Epithelial cell of prostate (primary cell): ENCODE measurements around the gene GNB1.

Source experiments
- DNase-seq: peaks from one replicate; pipeline ENCODE4 v3.0.0-alpha.2; 2011; ENCODE audit warnings: low read depth, low spot score
- H3K27ac ChIP-seq: fragments of 450-650 bp; 2 replicates; pipeline ENCODE4 v1.5.1; 2017; ENCODE audit warnings: mild to moderate bottlenecking

The GNB1 gene

DNA sequence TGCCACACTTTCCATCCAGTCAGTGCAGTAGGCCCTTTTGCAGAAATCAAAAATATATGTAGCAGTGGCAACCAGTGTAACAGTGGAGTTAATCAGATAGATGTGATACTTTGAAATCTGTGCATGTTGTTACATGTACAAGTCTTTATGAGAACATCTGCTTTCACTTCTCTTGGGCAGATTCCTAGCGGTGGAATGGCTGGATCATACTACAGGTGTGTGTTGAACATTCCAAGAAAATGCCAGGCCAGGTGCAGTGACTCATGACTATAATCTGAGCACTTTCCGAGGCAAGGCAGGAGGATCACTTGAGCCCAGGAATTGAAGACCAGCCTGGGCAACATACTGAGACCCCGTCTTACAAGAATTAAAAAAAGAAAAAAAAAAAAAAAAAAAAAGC, 55.3 kb downstream of the GNB1 start:
- peak; percentile 74 for DNase-seq
- peak overlapping the region; percentile 35 for H3K27ac ChIP-seq

DNA sequence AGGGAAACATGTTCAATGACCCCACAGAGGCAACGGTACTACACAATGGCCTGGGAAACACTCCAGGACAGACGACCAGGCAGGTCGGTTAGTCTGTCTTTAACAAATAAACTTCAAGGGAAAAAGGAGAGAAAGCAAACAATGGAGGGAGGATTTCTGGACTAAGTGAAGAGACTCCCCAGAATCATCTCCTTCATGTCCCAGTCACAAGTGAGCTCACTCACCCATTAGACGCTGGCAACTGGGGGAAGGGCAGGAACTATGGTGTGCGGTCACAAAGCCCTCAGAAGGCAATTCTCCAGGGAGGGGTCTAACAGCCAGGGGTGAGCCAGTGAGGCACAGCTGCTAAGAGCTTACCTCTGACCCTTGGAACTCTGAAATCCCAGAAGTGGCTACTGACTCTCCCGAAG, 57.0 kb downstream of the GNB1 start:
- no peak for DNase-seq
- H3K27ac ChIP-seq = peak overlapping the region; percentile 1

DNA sequence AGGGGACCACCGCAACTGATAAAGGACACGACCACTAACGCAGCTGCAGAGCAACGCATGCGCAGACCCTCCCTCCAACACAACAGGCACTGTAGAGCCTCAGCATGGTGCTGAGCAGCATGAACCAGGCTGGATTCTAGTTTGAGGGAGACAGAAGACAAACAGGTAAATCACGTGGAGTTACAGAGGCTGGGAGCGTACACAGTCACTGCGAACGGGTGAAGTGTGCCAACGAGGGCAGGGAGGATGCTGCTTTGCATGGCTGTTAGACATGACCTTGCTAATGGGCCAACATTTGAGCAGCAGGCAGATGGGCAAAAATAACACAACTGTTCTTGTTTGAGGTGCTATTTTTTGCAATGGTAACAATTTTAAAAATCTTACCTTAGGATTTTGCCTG, 57.4 kb downstream of the GNB1 start:
- H3K27ac ChIP-seq = peak overlapping the region; percentile 1
- no peak for DNase-seq

DNA sequence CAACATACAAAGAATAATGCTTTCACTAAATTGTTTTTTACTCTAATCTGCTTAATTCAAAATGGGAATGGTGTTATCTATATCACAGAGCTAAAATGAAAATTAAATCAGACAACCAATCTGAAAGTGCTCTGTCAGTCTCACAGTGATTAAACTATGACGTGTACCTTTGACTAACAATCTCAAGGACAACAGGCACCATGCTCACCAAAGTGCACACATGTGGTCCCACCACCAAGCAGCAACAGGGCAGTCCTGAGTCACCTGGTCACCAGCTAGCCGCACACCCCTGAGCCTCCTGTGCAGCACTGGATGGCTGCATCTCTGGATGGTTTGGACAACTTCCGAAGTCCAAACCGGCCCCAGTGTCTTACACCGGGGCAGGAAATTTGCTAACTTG, 58.1 kb downstream of the GNB1 start:
- H3K27ac ChIP-seq = no peak overlapping the region
- no peak for DNase-seq

DNA sequence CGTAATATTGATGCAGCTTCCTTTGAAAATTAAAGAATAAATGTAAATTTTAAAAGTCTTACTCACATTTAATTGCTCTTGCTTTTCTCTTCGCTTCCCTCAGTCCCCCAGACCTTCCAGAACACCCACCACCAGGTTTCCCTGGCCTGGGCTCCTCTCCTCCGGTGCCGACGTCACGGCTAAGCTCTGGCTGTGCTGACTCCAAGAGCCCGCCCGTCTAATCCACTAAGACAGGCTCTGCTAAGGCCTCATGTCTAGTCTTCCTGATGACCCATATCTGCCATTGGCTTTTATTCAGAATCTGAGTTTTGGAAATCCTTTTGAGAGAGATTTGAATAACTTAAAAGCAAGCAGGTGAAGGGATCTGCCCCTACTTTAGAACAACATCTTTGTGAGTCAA, 58.7 kb downstream of the GNB1 start:
- DNase-seq = no peak
- H3K27ac ChIP-seq = no peak overlapping the region

DNA sequence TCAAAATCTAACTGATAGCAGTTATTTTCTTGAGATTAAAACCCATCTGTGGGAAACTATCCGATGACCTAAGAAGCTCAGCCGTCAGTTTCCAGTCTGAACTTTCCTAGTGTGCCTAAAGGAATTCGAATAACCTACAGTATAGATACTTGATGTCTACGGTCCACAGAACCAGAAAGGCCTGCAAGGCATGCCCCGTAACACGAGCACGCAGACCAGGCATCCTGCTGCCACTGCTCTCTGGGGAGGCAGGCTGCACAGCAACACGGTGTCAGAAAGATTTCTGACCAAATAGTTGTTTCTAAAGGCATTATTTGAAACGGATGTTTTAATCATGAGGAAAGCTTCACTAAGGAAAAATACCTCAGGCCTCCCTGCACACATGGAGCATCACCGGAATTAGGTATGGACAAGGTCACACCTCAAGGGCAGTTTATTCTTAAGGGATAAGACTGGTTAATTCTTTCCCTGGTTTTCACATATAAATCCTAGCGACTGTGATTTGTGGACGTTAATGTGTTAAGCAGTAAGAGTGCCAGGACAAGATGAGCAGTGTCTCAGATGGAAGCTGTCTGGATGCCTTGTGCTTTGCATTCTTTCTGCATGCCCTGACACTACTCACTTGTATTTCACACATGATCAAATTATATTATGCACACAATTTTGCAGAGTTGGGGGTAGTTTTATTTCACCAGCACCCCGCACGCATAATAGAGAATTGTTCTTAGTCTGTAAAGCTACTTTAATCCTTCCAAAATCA, 63.6 kb downstream of the GNB1 start:
- DNase-seq = no peak
- H3K27ac ChIP-seq = no peak overlapping the region

DNA sequence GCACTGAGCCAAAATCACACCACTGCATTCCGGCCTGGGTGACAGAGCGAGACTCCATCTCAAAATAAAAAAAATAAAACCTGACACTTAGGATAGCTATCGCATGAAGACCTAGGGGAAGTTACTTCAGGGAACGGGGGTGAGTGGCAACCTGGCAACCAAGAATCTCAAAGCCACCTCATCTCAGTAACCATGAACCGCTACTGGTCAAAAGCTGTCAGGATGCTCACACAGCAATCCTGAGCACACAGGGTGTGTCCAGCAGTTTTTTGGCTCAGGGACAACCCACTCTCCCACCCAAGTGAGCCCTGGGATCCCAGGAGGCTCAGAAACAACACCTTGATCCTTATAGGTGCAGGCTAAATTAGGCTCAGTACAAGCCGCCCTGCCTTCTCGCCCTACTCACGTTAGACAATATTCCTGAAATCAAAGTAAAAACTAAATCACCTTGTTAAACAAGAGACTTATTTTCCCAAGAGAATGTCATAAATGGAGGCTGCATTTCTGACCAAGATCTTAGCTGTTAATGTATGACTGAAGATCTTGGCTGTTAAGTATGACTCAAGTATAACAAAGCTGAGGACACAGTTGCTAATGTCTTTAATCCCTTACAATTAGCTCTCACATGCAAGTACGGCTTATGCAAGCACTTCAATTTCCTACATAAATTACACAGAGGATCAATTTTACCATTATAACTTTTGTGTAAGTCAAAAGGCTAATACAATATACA, 64.4 kb downstream of the GNB1 start:
- H3K27ac ChIP-seq = no peak overlapping the region
- no peak for DNase-seq

DNA sequence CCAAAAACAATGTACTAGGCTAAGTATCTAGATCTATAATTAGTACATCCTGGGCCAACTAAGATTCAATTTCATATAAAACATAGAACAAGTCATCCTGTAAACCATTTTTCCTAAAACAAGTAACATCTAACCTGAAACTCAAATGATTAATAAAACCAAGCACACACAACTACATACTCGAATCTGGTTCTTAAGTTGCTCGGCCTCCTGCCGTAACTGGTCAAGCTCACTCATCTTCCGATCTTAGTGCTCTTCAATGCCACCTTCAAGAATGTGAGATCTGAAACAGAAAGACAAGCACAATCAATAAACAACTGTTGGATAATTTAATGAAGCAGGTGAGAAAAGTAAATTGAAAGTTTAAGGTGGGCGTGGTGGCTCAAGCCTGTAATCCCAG, 65.7 kb downstream of the GNB1 start:
- H3K27ac ChIP-seq = no peak overlapping the region
- no peak for DNase-seq

DNA sequence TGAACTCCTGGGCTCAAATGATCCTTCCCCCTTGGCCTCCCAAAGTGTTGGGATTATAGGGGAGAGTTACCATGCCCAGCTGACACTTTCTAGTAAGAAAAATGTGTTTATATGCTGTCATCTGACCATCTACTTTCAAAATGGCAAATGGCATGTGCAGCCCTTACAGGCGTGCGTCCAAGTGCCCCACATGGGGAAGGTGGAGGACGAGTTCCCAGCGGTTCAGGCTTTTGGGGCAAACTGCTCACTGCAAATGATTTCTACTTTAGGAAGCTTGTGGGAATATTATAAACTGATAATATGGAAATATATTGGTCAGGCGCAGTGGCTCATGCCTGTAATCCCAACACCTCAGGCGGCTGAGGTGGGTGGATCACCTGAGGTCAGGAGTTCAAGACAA, 71.1 kb downstream of the GNB1 start:
- no peak overlapping the region for H3K27ac ChIP-seq
- DNase-seq = no peak

DNA sequence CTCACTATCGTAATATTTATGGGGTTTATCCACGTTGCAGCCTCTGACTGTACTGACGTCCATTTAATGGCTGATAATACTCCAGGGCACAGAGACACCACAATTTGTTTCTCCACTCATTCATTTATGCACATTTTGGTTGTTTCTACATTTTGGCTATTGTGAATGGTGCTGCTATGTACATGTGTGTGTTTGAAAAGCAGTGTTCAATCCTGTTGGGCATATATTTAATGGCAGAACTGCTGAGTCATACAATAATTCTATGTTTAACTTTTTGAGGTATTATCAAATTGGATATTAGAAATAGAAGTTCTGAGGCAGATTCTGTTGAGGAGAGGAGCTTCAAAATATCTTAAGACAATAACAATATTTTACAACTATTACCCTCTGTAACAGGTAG, 73.7 kb downstream of the GNB1 start:
- no peak overlapping the region for H3K27ac ChIP-seq
- no peak for DNase-seq

DNA sequence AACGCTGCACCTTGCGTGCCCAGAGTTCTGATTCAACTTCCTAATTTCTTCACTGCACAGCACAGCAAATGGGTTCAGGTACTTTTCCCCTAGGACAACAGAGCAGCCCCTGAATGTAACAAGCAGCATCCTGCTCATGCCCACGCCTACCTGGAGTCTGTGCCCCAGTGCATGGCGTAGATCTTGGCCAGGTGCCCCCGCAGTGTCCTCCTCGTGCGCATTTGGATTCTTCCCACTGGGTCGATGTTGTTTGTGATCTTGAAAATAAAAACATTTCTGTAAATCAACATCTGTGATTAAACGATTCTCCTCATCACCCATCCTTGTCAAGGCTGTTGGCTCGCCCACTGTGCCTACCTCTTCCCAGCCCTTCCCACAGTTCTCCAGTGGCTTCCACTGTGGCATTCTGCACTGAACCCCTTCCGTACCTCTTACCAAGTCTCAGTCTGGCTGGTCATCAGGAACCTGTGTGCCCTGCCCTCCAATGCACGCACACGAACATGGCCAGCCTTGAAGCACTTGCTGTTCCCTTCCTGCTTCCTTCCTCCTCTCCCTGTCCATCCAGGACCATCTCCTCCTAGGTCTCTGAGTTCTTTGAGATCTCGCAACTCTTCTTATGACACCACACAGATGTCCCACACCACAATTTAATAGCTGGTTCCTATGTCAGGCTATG, 75.1 kb downstream of the GNB1 start:
- no peak for DNase-seq
- H3K27ac ChIP-seq = no peak overlapping the region

DNA sequence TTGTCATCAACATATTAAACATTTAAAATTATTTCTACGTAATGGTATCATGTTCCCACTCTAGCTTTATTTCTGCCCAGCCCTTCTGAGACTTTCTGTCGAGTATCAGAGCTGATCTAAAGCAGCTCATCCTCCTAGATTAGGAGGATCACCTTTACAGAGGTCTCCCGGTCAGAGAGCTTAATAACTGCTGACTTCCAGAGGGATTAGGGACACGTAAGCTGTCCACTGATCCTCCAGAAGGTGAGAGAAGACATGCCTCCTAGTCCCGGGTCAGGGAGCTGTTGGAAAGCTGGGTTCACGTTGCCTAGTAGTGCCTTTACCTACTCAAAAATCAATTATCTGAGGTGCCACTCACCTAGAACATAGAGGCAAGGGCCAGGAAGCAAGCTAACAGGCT, 81.4 kb downstream of the GNB1 start:
- H3K27ac ChIP-seq = no peak overlapping the region
- no peak for DNase-seq

DNA sequence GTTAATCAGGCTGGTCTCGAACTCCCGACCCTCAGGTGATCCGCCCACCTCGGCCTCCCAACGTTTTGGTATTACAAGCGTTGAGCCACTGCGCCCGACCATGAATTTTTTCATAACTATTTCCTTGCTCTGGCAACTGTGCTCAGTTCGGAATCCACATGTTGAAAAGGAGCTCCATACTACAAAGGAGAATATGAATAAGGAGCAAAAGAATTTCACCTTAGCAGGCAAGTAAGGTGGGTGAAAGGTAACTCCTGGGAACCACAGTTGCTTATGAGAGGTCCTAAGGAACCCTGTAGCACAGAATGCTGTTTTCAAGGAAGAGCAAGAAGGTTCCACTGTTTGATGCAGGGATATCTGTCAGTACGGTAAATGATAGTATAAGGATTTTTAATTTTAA, 82.7 kb downstream of the GNB1 start:
- no peak overlapping the region for H3K27ac ChIP-seq
- no peak for DNase-seq

DNA sequence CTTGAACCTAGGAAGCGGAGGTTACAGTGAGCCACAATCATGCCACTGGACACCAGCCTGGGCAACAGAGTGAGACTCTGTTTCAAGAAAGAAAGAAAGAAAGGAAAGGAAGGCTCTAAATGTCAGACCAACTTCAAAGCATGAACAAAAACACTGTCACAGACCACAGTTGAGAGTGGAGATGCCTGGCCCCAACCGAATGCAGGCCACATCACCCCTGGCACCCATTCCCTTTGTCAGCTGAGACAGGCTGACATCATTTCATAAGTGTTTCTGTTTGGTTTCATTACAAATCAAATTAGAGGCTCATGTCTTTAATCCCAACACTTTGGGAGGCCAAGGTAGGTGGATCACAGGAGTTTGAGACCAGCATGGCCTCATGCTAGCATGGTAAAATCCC, 84.0 kb downstream of the GNB1 start:
- no peak overlapping the region for H3K27ac ChIP-seq
- no peak for DNase-seq

DNA sequence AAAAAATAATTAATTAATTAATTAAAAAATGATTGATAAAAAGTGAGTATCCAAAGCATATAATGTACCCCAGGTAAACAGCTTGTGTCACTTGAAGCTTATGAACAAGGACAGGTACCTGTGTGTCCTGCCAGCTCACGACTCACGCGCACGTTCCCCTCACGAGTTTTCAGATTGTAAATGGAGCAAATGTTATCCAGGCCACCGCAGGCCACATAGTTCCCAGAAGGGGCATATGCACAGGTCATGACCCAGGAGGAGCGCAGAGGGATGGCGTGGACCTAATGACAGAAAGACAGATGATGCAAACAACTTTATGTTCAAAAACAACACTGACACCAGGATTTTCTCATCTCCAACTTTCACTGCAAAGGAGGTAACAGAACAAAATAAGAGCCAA, 86.6 kb downstream of the GNB1 start:
- H3K27ac ChIP-seq = no peak overlapping the region
- no peak for DNase-seq

DNA sequence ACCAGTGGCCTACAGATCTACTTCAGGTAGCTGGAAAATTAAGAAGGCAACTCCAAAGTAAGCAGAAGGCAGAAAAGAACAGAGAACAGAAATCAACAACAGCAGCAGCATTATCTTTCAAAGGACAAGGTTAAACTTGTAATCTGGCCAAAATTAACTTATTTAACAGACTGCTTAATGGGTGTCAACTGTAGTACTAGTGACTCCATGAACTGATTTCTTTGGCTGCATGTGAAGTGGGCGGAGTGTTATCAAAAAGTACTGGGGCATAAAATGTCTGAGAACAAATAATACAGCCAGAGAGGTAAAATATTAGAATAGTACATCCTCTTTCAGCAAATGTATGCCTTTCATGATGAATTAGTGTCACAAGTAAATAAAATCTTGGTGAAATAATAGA, 88.0 kb downstream of the GNB1 start:
- no peak overlapping the region for H3K27ac ChIP-seq

DNA sequence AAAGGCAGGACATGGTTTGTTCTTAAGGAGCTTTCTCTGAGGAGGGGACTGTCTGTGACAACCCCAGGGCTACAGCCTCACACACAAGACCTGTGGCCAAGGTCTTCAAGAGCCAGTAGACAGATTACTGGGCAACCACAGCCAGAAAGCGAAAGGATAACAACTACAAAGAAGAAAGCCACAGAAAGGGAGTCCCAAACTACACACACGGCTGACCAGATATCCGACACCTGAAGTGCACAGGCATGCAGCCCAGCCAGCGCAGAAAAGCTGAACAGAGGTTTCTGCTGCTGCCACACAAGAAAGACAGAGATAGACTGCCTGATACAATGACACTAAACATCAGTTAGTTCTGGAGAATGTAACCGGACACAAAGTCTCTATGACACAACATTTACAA, 91.2 kb downstream of the GNB1 start:
- DNase-seq = no peak
- H3K27ac ChIP-seq = no peak overlapping the region

More for the DNA sequence above, 88.0 kb downstream of the GNB1 start:
- DNase-seq = no peak

DNA sequence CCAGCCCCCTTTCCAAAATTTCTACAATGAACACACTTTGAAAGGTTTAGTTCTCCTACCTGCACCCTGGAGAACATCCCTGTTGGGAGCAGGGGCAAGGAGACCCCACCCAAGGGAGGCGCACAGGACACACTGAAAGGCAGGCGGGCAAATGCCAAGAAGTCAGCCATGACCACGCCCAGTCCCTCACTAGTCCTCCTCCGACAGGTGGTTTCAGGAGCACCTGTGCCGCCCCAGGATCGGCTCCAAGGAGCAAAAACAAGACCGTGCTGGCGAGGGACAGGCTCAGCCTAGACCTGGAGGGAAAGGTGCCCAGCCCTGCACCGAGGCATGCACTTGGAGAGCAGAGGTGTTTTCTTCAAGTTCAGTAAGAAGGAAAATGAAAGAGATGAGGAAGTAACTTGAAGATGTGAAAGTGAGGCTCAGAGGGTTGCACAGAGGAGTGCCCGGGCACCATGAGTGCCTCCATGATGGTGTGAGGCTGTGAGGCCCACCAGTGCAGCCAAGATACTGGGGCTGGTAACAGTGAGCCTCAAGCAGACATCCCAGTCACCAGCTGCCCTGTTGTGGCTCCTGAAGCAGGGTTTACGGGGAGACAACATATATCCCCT, 93.1 kb downstream of the GNB1 start:
- DNase-seq = no peak
- no peak overlapping the region for H3K27ac ChIP-seq

DNA sequence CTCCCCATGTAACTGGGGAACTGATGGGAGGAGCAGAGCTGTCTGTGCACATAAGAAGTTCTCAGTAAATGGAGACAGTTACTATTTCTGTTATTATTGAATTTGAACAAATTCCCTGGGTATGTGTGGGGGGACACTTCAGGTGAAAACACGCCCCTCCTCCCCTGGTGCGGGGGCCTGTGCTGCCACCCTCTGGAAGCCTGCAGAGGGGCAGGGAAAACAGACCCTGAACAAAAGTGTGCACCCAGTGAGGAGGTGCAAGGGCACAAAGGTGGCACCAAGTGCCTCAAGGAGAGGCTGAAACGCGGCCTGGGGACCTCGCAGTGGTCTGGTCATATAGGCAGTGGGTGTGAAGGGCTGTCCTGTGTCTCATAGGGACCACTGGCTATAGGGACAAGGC, 94.4 kb downstream of the GNB1 start:
- no peak for DNase-seq
- no peak overlapping the region for H3K27ac ChIP-seq

DNA sequence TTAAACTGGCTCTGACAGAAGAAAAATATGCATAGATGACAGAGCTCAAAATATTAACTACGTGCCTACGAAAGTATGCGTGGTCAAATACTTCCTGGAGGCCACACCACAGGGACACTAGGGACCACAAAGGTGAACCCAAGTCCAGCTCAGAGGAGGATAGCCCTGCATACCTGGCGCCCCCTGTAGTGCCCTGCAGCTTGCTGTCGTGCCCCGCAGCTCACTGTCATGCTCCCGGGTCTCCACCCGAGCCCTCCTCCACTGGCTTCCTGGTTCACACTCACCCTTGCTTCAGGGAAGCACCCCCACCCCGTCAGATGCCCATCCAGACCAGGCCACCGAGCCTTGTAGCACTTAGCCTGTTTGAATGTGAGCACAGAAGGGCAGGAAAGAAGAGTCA, 95.9 kb downstream of the GNB1 start:
- no peak overlapping the region for H3K27ac ChIP-seq
- no peak for DNase-seq
